ENCODE data around the gene SQOR. TPM values are rescaled to one million over a fixed set of nuclear protein-coding genes. Genes with fewer than 3 reads are reported as not detected.

The SQOR gene
- total RNA-seq, 2 experiments from 2014 or later = 14.0 to 16.9 TPM

DNA sequence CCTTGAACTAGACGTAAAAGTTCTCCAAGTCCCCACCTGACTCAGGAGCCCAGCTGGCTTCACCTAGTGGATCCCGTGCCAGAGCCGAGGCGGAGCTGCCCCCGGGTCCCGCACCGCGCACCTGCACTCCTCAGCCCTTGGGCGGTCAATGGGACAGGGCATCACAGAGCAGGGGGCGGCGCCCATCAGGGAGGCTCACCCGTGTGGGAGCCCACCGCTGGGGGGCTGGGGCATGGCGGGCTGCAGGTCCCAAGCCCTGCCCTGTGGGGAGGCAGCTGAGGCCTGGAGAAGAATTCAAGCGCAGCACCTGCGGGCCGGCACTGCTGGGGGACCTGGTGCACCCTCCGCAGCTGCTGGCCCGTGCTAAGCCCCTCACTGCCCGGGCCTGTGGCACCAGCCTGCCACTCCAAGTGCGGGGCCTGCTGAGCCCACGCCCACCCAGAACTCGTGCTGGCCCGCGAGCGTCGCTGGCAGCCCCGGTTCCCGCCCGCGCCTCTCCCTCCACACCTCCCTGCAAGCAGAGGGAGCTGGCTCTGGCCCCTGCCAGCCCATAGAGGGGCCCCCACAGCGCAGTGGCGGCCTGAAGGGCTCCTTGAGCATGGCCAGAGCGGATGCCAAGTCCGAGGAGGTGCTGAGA is 16.2 kb downstream of the SQOR start:
- DNase-seq (no peak), ATAC-seq (ENCODE audit: poor library complexity) (no peak)
- TF ChIP-seq, protein P1, sequence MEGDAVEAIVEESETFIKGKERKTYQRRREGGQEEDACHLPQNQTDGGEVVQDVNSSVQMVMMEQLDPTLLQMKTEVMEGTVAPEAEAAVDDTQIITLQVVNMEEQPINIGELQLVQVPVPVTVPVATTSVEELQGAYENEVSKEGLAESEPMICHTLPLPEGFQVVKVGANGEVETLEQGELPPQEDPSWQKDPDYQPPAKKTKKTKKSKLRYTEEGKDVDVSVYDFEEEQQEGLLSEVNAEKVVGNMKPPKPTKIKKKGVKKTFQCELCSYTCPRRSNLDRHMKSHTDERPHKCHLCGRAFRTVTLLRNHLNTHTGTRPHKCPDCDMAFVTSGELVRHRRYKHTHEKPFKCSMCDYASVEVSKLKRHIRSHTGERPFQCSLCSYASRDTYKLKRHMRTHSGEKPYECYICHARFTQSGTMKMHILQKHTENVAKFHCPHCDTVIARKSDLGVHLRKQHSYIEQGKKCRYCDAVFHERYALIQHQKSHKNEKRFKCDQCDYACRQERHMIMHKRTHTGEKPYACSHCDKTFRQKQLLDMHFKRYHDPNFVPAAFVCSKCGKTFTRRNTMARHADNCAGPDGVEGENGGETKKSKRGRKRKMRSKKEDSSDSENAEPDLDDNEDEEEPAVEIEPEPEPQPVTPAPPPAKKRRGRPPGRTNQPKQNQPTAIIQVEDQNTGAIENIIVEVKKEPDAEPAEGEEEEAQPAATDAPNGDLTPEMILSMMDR (IDR thresholded peaks at IDR 0.05) = no peak
- CTCF ChIA-PET = no interaction called here
- H3K4me1 Mint-ChIP-seq (ENCODE audit: low read depth) = peaks cover 56% of the 10 kb centered on the region
- H3K27me3 Mint-ChIP-seq = no peaks in the 10 kb centered on the region
- Histone ChIP-seq H3K27me3 (ENCODE audit: control insufficient read depth in 1 of 2, insufficient read depth in 2 of 2, low read length in 2 of 2) (no peaks in the 10 kb centered on the region), H3K27ac (ENCODE audit: low read depth in 1 of 2, low read length in 2 of 2) (no peak overlapping the region), H3K9me3 (ENCODE audit: control insufficient read depth in 1 of 2, insufficient read depth in 1 of 2, low read length in 2 of 2) (no peaks in the 10 kb centered on the region), H3K4me1 (ENCODE audit: insufficient read depth, low read length) (peaks cover 42% of the 10 kb centered on the region), H3K4me3 (ENCODE audit: low read length) (no peak overlapping the region), H3K36me3 (ENCODE audit: insufficient read depth, low read length) (peaks cover 3% of the 10 kb centered on the region)
- POLR2A ChIA-PET = interaction anchor here (0.6 kb wide), 1 partner anchor 13 kb away, joined by 3 read pairs; no protein-coding TSS in a partner anchor
- intact Hi-C loops (cut with DNase I, micrococcal nuclease) = no loop called here
- H3K9me3 Mint-ChIP-seq = no peaks in the 10 kb centered on the region
- peaks cover 31% of the 10 kb centered on the region for H3K36me3 Mint-ChIP-seq (ENCODE audit: low read depth)
- no peak overlapping the region for H3K27ac Mint-ChIP-seq
- no peak overlapping the region for H3K4me3 Mint-ChIP-seq

DNA sequence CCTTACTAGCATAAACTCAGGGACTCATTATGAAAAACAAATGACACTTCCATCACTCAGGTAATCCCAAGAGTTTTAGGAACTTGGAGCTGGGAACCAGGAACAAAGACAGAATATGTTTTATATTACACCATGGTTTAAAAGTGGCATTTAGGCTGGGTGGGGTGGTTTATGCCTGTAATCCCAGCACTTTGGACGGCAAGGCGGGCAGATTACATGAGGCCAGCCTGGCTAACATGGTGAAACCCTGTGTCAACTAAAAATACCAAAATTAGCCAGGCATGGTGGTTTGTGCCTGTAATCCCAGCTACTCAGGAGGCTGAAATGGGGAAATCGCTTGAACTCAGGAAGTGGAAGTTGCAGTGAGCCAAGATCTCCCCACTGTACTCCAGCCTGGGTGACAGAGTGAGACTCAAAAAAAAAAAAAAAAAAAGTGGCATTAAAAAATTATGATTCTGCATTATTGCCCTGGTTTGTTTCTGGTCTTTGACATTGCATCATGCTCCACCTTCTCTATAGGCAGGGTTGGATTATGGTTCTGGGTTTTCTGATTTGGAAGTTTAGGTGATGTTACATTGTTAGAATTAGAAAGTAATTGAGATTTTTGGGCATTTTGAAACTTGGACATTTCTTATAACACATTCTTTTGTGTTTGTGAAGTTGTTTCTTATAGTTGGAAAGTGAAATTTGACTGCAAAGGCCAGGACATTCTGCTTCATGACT is 19.0 kb downstream of the SQOR start:
- Mint-ChIP-seq H3K4me3 (no peak overlapping the region), H3K4me1 (ENCODE audit: low read depth) (peaks cover 52% of the 10 kb centered on the region), H3K27ac (no peak overlapping the region), H3K9me3 (no peaks in the 10 kb centered on the region), H3K27me3 (no peaks in the 10 kb centered on the region), H3K36me3 (ENCODE audit: low read depth) (peaks cover 29% of the 10 kb centered on the region)
- peaks cover 10% of the 10 kb centered on the region for H3K36me3 ChIP-seq (ENCODE audit: insufficient read depth, low read length)
- H3K4me1 ChIP-seq (ENCODE audit: insufficient read depth, low read length) = peaks cover 34% of the 10 kb centered on the region
- no peak overlapping the region for H3K27ac ChIP-seq (ENCODE audit: low read depth in 1 of 2, low read length in 2 of 2)
- H3K9me3 ChIP-seq (ENCODE audit: control insufficient read depth in 1 of 2, insufficient read depth in 1 of 2, low read length in 2 of 2) = no peaks in the 10 kb centered on the region
- ChIA-PET POLR2A (no interaction called here), CTCF (no interaction called here)
- intact Hi-C loops (cut with DNase I, micrococcal nuclease) = no loop called here
- TF ChIP-seq, protein P1 (IDR thresholded peaks at IDR 0.05) = no peak
- H3K4me3 ChIP-seq (ENCODE audit: low read length) = no peak overlapping the region
- H3K27me3 ChIP-seq (ENCODE audit: control insufficient read depth in 1 of 2, insufficient read depth in 2 of 2, low read length in 2 of 2) = no peaks in the 10 kb centered on the region
- DNase-seq (peak in 2 of 14 experiments; percentile 37 to 38), ATAC-seq (ENCODE audit: poor library complexity) (no peak)

DNA sequence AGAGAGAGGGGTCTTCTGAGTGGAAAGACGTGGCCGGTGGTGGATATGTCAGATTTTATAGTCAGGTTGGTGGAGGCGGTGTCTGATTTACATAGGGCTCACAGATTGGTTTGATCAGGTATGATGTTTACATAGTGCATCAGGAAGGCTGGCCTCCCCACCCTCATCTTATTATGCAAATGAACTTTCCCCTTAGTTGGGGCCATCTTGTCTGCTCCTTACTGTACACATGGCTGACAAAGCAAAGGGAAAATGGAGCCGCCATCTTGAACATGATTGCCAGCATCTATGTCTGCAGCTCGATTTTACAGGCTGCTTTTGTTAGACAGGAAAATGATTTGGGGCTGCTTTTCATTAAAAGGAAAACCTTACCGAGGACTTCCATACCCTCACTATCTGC is 19.9 kb downstream of the SQOR start:
- Histone ChIP-seq H3K9me3 (ENCODE audit: control insufficient read depth in 1 of 2, insufficient read depth in 1 of 2, low read length in 2 of 2) (no peaks in the 10 kb centered on the region), H3K27me3 (ENCODE audit: control insufficient read depth in 1 of 2, insufficient read depth in 2 of 2, low read length in 2 of 2) (no peaks in the 10 kb centered on the region), H3K4me1 (ENCODE audit: insufficient read depth, low read length) (peaks cover 27% of the 10 kb centered on the region), H3K27ac (ENCODE audit: low read depth in 1 of 2, low read length in 2 of 2) (no peak overlapping the region), H3K4me3 (ENCODE audit: low read length) (no peak overlapping the region), H3K36me3 (ENCODE audit: insufficient read depth, low read length) (peaks cover 19% of the 10 kb centered on the region)
- Mint-ChIP-seq H3K9me3 (no peaks in the 10 kb centered on the region), H3K36me3 (ENCODE audit: low read depth) (peaks cover 36% of the 10 kb centered on the region), H3K27ac (no peak overlapping the region), H3K27me3 (no peaks in the 10 kb centered on the region), H3K4me1 (ENCODE audit: low read depth) (peaks cover 51% of the 10 kb centered on the region), H3K4me3 (no peak overlapping the region)
- CTCF ChIA-PET = no interaction called here
- TF ChIP-seq, protein P1 (IDR thresholded peaks at IDR 0.05) = no peak
- ATAC-seq (ENCODE audit: poor library complexity) (no peak), DNase-seq (no peak)
- intact Hi-C loops (cut with DNase I, micrococcal nuclease) = no loop called here
- POLR2A ChIA-PET = no interaction called here

Data from CD4-positive, alpha-beta T cell (primary cell).